GM12878 (cell line): Measurements from ENCODE around the gene FBLIM1. TPM values are rescaled to one million over a fixed set of nuclear protein-coding genes. Genes with fewer than 3 reads are reported as not detected.

Experiments used
- ATAC-seq: fragments of 200-7000 bp; cut with Tn5 transposase; 3 replicates; pipeline ENCODE4 v1.9.1; 2020; ENCODE audit warnings: mild to moderate bottlenecking, moderate library complexity
- BruUV-seq: library from RNA; stranded (reverse); fragments of 400-500 nt; replicated peaks from 2 replicates; lab custom pipeline; 2021; lab: Mats Ljungman, UMichigan
- CTCF ChIA-PET: fragments of 300-600 bp; sonication (Branson Sonifier 250); formaldehyde crosslinking; extraction: SDS; loops from one replicate; lab custom pipeline; 2021; ENCODE audit warnings: inconsistent platforms; lab: Yijun Ruan, JAX
- POLR2A ChIA-PET: fragments of 350-600 bp; formaldehyde crosslinking; extraction: SDS; loops from one replicate; lab custom pipeline; 2021; ENCODE audit warnings: inconsistent platforms; lab: Charles Lee
- RAD21 ChIA-PET: fragments of 300-600 bp; sonication (Branson Sonifier 250); formaldehyde crosslinking; loops from one replicate; lab custom pipeline; 2023; ENCODE audit warnings: antibody characterized with exemption; ENCODE audit not compliant: unreplicated experiment; lab: Charles Lee
- SMC1A ChIA-PET: fragments of 300-600 bp; sonication (Branson Sonifier 250); formaldehyde crosslinking; loops from one replicate; lab custom pipeline; 2023; ENCODE audit not compliant: unreplicated experiment, uncharacterized antibody; lab: Charles Lee
- DNase-seq: peaks from one replicate; pipeline ENCODE4 v3.0.0-alpha.2; 2011; ENCODE audit warnings: low read depth, low spot score
- FAIRE-seq: peaks from 3 replicates; lab custom pipeline; 2011; peaks lifted over from hg19 to GRCh38; lab: Jason Lieb, UNC
- H2AFZ ChIP-seq: 2 replicates; pipeline ENCODE4 v1.6.0; 2011; ENCODE audit warnings: low read depth, low read length, control low read depth; ENCODE audit not compliant: control insufficient read depth
- H3K27ac ChIP-seq: 2 replicates; pipeline ENCODE4 v1.5.1; 2011; ENCODE audit warnings: control low read depth; ENCODE audit not compliant: control insufficient read depth, insufficient read depth
- H3K27me3 ChIP-seq, 2 experiments: replicated peaks in 1 of 2; 2 replicates each; pipeline versions ENCODE4 v1.6.0 to v1.6.1; 2011; ENCODE audit warnings: low read length in 1 of 2; ENCODE audit not compliant: control insufficient read depth in 2 of 2, insufficient read depth in 2 of 2
- H3K36me3 ChIP-seq, 2 experiments: 2 replicates each; pipeline ENCODE4 v1.5.1; 2011; ENCODE audit warnings: low read length in 1 of 2; ENCODE audit not compliant: control insufficient read depth in 2 of 2, insufficient read depth in 2 of 2
- H3K4me1 ChIP-seq: 2 replicates; pipeline ENCODE4 v1.6.1; 2011; ENCODE audit warnings: mild to moderate bottlenecking, low read length, moderate library complexity, mixed read lengths; ENCODE audit not compliant: control insufficient read depth, insufficient read depth
- H3K4me2 ChIP-seq: 2 replicates; pipeline ENCODE4 v1.6.0; 2011; ENCODE audit warnings: control low read depth; ENCODE audit not compliant: control insufficient read depth, insufficient read depth
- H3K4me3 ChIP-seq: fragments of 200-600 bp; sonication (generic); 2 replicates; pipeline ENCODE4 v1.5.1; 2016
- H3K79me2 ChIP-seq: 2 replicates; pipeline ENCODE4 v1.6.0; 2011; ENCODE audit warnings: low read length; ENCODE audit not compliant: control insufficient read depth, insufficient read depth
- H3K9ac ChIP-seq: 2 replicates; pipeline ENCODE4 v1.8.0; 2011; ENCODE audit warnings: low read length, control low read depth, mixed read lengths; ENCODE audit not compliant: control insufficient read depth, insufficient read depth
- H3K9me3 ChIP-seq: replicated peaks from 3 replicates; pipeline ENCODE4 v1.5.1; 2011; ENCODE audit warnings: mild to moderate bottlenecking, low read length; ENCODE audit not compliant: control insufficient read depth, insufficient read depth
- H4K20me1 ChIP-seq: 2 replicates; pipeline ENCODE4 v1.6.0; 2011; ENCODE audit not compliant: control insufficient read depth, insufficient read depth
- ATF2 ChIP-seq: IDR thresholded peaks from 2 replicates; pipeline ENCODE4 v1.6.1; 2012; ENCODE audit warnings: low read length, inconsistent platforms
- ATF7 ChIP-seq: fragments of 450-650 bp; IDR thresholded peaks from 2 replicates; pipeline ENCODE4 v1.6.1; 2016; ENCODE audit warnings: low read depth, mild to moderate bottlenecking
- BCL11A ChIP-seq: IDR thresholded peaks from 2 replicates; pipeline ENCODE4 v1.6.1; 2011; ENCODE audit warnings: low read depth, low read length
- CREM ChIP-seq: IDR thresholded peaks from 2 replicates; pipeline ENCODE4 v1.6.1; 2014; ENCODE audit warnings: antibody characterized with exemption, low read depth
- EED ChIP-seq: sonication (generic); IDR thresholded peaks from 2 replicates; pipeline ENCODE4 v1.6.1; 2016; ENCODE audit warnings: antibody characterized with exemption, low read depth
- KDM1A ChIP-seq: fragments of 200-600 bp; sonication (generic); IDR thresholded peaks from 2 replicates; pipeline ENCODE4 v1.6.1; 2016; ENCODE audit warnings: borderline replicate concordance
- NFYA ChIP-seq: IDR thresholded peaks from 2 replicates; pipeline ENCODE4 v1.6.1; 2011; ENCODE audit warnings: low read depth, mild to moderate bottlenecking, low read length, improper control_type of control experiment, borderline replicate concordance
- NFYB ChIP-seq: IDR thresholded peaks from 2 replicates; pipeline ENCODE4 v1.6.1; 2011; ENCODE audit warnings: low read depth, mild to moderate bottlenecking, low read length, improper control_type of control experiment, moderate library complexity; ENCODE audit not compliant: insufficient read depth
- PAX8 ChIP-seq: fragments of 450-650 bp; IDR thresholded peaks from 2 replicates; pipeline ENCODE4 v1.6.1; 2017; ENCODE audit warnings: mild to moderate bottlenecking, moderate library complexity
- RBBP5 ChIP-seq: fragments of 200-600 bp; sonication (generic); conservative IDR thresholded peaks from 2 replicates; pipeline ENCODE4 v1.6.1; 2016
- SMC3 ChIP-seq: IDR thresholded peaks from 2 replicates; pipeline ENCODE4 v1.6.1; 2011; ENCODE audit warnings: low read length, improper control_type of control experiment, borderline replicate concordance
- SRF ChIP-seq, 2 experiments: IDR thresholded peaks; 2 replicates each; pipeline ENCODE4 v1.6.1; 2011; ENCODE audit warnings: low read depth in 2 of 2, low read length in 2 of 2, mild to moderate bottlenecking in 1 of 2, moderate library complexity in 1 of 2
- STAT3 ChIP-seq: IDR thresholded peaks from 2 replicates; pipeline ENCODE4 v1.6.1; 2011; ENCODE audit warnings: low read depth, low read length, improper control_type of control experiment
- ZBTB40 ChIP-seq: fragments of 450-650 bp; IDR thresholded peaks from 2 replicates; pipeline ENCODE4 v1.6.1; 2016; ENCODE audit warnings: mild to moderate bottlenecking, moderate library complexity, borderline replicate concordance
- ZNF384 ChIP-seq: IDR thresholded peaks from 2 replicates; pipeline ENCODE4 v1.6.1; 2012; ENCODE audit warnings: low read depth, mild to moderate bottlenecking, low read length, improper control_type of control experiment, borderline replicate concordance
- ZNF622 ChIP-seq: fragments of 450-650 bp; IDR thresholded peaks from 2 replicates; pipeline ENCODE4 v1.6.1; 2017; ENCODE audit warnings: mild to moderate bottlenecking, inconsistent platforms
- ZZZ3 ChIP-seq: IDR thresholded peaks from 2 replicates; pipeline ENCODE4 v1.6.1; 2011; ENCODE audit warnings: low read depth; ENCODE audit not compliant: control insufficient read depth, insufficient read length
- WGBS: methylation state at CpG from one replicate; pipeline ENCODE4 v1.1.6; 2016; ENCODE audit warnings: low lambda C conversion rate; ENCODE audit not compliant: insufficient replicate concordance, insufficient coverage; ENCODE audit errors: missing lambda C conversion rate; 5-methylcytosine and 5-hydroxymethylcytosine counted together
- in situ Hi-C: fragments of 300-500 bp; cut with MboI; formaldehyde crosslinking; loops from 9 replicates; pipeline ENCODE4 v1.14.3; 2018; ENCODE audit warnings: mixed read lengths
- intact Hi-C: fragments of 100-400 bp; cut with micrococcal nuclease; formaldehyde crosslinking; loops from one replicate; pipeline ENCODE4 v1.14.2; 2022; ENCODE audit not compliant: unreplicated experiment
- polyA plus RNA-seq, 11 experiments: library from polyadenylated mRNA; depleted of rRNA in 4 of 11; unstranded in 6 of 11; stranded (reverse) in 5 of 11; fragments of >200 nt; fragmentation: Nextera tagmentation in 4 of 11; fragmentation: Illumina TruSeq in 1 of 11; extraction: Ambion mirVana in 4 of 11; extraction: Trizol in 1 of 11; gene quantifications; 1 replicate in 1 of 11; 2 replicates in 10 of 11; pipeline versions ENCODE4 v1.2.1 to v1.2.3, GENCODE V29; 2011 to 2016; ENCODE audit warnings: inconsistent platforms in 2 of 11, missing spikeins in 2 of 11, low read depth in 1 of 11
- total RNA-seq, 4 experiments: library from RNA; depleted of rRNA in 3 of 4; stranded (reverse); fragments of >200 nt in 3 of 4; fragmentation: Illumina TruSeq in 1 of 4; extraction: Trizol in 1 of 4; gene quantifications; 2 replicates each; pipeline versions ENCODE4 v1.2.1 to v1.2.3, GENCODE V29; 2013 to 2021

The FBLIM1 gene
- total and polyA plus RNA-seq, 10 of the 15 experiments (the other 5 are each of a cell fraction or from before 2014, with no cell fraction given), result 0.03 to 0.13 TPM; not detected in 8

GRCh38 chr1:15833842-15834405, 75.3 kb downstream of the FBLIM1 start:
- H3K4me2 ChIP-seq, result peak overlapping the region; percentile 95
- no peaks in the 10 kb centered on the region for H4K20me1 ChIP-seq
- H3K27ac ChIP-seq, result peak overlapping the region; percentile 100
- ChIA-PET POLR2A (interaction anchor here (0.5 to 3.1 kb wide), 18 partner anchors 9 to 514 kb away, joined by 3 to 75 read pairs (median 5); partner anchors contain the start of gene SPEN), SMC1A (interaction anchor here (0.6 to 4.2 kb wide), 20 partner anchors 10 to 173 kb away, joined by 3 to 49 read pairs (median 6); partner anchors contain the start of genes SPEN and ZBTB17)
- peak overlapping the region; percentile 81 for H2AFZ ChIP-seq
- in situ Hi-C loops, result no loop called here
- peak overlapping the region; percentile 87 for H3K4me3 ChIP-seq
- no peak for ATAC-seq
- FAIRE-seq, result no peak
- no peaks in the 10 kb centered on the region for H3K27me3 ChIP-seq
- TF ChIP-seq EED (no peak), ATF2 (no peak), ZZZ3 (no peak), ZNF384 (no peak), PAX8 (no peak), BCL11A (no peak), NFYA (no peak), ZBTB40 (peak; percentile 61; the same call in 1 of the 2 replicates), STAT3 (no peak), NFYB (peak; percentile 86; the same call in 1 of the 2 replicates), CREM (no peak), RBBP5 (no peak), SMC3 (no peak), ATF7 (no peak), SRF (IDR thresholded peaks at IDR 0.05; ENCODE audit: low read depth in 2 of 2, low read length in 2 of 2) (no peak), KDM1A (no peak), ZNF622 (no peak)
- TF ChIP-seq, all 136 proteins: peak for 2
- intact Hi-C loops, result no loop called here
- ChIA-PET RAD21 (interaction anchor here (0.6 to 2.8 kb wide), 17 partner anchors 11 to 181 kb away, joined by 3 to 55 read pairs (median 6); partner anchors contain the start of genes SPEN and ZBTB17), CTCF (interaction anchor here (0.7 to 1.8 kb wide), 13 partner anchors 9 to 176 kb away, joined by 3 to 25 read pairs (median 4); partner anchors contain the start of gene SPEN)
- no peak for DNase-seq
- Histone ChIP-seq H3K4me1 (peaks cover 41% of the 10 kb centered on the region), H3K9ac (peak overlapping the region; percentile 100), H3K9me3 (no peaks in the 10 kb centered on the region), H3K79me2 (peaks cover 26% of the 10 kb centered on the region), H3K36me3 (no peaks in the 10 kb centered on the region)
- under 1% methylated on average over 10 of the region's 10 CpGs for WGBS
- no TSS peak for BruUV-seq
